ENCODE data around the gene LCA5. TPM values are rescaled to one million over a fixed set of nuclear protein-coding genes. Genes with fewer than 3 reads are reported as not detected.

Gene LCA5
- total RNA-seq, 1 experiment from 2014 or later: 2.3 TPM

DNA sequence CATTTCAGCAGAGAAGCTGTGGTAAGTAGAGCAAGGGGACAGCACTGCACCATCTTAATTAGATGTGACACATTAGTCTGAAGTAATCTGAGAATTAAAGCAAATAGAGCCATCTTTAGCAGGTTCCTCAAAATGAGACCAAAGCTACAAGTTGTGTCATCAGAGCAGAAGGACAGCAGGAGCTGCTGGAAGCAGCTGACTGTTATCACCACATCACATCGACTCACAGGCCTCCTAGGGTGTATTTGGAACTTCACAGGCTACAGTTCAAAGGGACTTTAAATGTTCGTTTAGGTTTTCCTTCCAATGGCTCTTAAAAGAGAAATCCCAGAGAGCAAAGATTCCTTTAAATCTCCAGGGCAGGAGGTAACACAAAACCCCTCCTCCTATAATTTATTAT lies 69.5 kb downstream of the LCA5 start:
- DNase-seq: no peak
- Mint-ChIP-seq H3K9me3 (no peaks in the 10 kb centered on the region), H3K27ac (no peak overlapping the region), H3K27me3 (ENCODE audit: low read depth) (no peaks in the 10 kb centered on the region), H3K4me3 (no peak overlapping the region), H3K4me1 (peaks cover 11 to 15% of the 10 kb centered on the region in 2 experiments), H3K36me3 (ENCODE audit: insufficient read depth in 1 of 3, low read depth in 3 of 3) (no peaks in the 10 kb centered on the region)
- Histone ChIP-seq H2AK5ac (ENCODE audit: insufficient read length, low read length) (no peak overlapping the region), H4K20me1 (ENCODE audit: control insufficient read depth, insufficient read depth, insufficient read length) (no peaks in the 10 kb centered on the region), H3T11ph (ENCODE audit: low read length) (no peak overlapping the region), H2AFZ (ENCODE audit: low read length) (no peak overlapping the region), H2BK5ac (ENCODE audit: insufficient read length, low read length) (no peak overlapping the region), H3K79me2 (ENCODE audit: insufficient read depth, low read length) (no peaks in the 10 kb centered on the region), H2BK15ac (ENCODE audit: low read depth, low read length) (no peak overlapping the region), H2BK20ac (ENCODE audit: low read depth, low read length, poor library complexity, severe bottlenecking) (no peak overlapping the region), H3K9ac (ENCODE audit: extremely low read depth, insufficient read length, low read length) (no peak overlapping the region), H3K56ac (ENCODE audit: insufficient read length, low read depth, low read length) (no peak overlapping the region), H2BK12ac (ENCODE audit: insufficient read length, low read depth, low read length) (no peak overlapping the region), H3K9me3 (ENCODE audit: control insufficient read depth, low read depth, low read length) (no peaks in the 10 kb centered on the region), H3K4me1 (ENCODE audit: insufficient read depth, low read length) (no peaks in the 10 kb centered on the region; the same call in 1 of the 2 replicates), H3K14ac (ENCODE audit: insufficient read depth, low read length) (no peak overlapping the region), H3K18ac (ENCODE audit: insufficient read length, low read depth, low read length) (no peak overlapping the region), H3K27me3 (ENCODE audit: insufficient read depth, low read length) (no peaks in the 10 kb centered on the region), H2BK120ac (ENCODE audit: low read depth, low read length, poor library complexity, severe bottlenecking) (no peak overlapping the region), H3K4ac (ENCODE audit: low read depth, low read length) (no peak overlapping the region), H4K91ac (ENCODE audit: insufficient read length, low read depth, low read length) (no peak overlapping the region), H4K8ac (replicated peaks; ENCODE audit: insufficient read length, low read depth, low read length) (no peak overlapping the region), H3K79me1 (ENCODE audit: insufficient read depth, low read depth, low read length, poor library complexity, severe bottlenecking) (no peaks in the 10 kb centered on the region), H3K27ac (ENCODE audit: insufficient read length, low read depth, low read length) (no peak overlapping the region), H4K5ac (ENCODE audit: insufficient read length, low read depth, low read length) (no peak overlapping the region), H3K4me2 (ENCODE audit: insufficient read depth, insufficient read length, low read length) (no peak overlapping the region), H3K23ac (ENCODE audit: insufficient read length, low read depth, low read length) (no peak overlapping the region), H3K23me2 (ENCODE audit: insufficient read length, low read depth, low read length, poor library complexity, severe bottlenecking) (no peaks in the 10 kb centered on the region)
- WGBS (ENCODE audit: extremely low coverage, insufficient read length, low lambda C conversion rate): no CpG with 5 or more reads among the region's 2 CpGs
- TF ChIP-seq, protein P1, sequence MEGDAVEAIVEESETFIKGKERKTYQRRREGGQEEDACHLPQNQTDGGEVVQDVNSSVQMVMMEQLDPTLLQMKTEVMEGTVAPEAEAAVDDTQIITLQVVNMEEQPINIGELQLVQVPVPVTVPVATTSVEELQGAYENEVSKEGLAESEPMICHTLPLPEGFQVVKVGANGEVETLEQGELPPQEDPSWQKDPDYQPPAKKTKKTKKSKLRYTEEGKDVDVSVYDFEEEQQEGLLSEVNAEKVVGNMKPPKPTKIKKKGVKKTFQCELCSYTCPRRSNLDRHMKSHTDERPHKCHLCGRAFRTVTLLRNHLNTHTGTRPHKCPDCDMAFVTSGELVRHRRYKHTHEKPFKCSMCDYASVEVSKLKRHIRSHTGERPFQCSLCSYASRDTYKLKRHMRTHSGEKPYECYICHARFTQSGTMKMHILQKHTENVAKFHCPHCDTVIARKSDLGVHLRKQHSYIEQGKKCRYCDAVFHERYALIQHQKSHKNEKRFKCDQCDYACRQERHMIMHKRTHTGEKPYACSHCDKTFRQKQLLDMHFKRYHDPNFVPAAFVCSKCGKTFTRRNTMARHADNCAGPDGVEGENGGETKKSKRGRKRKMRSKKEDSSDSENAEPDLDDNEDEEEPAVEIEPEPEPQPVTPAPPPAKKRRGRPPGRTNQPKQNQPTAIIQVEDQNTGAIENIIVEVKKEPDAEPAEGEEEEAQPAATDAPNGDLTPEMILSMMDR (conservative IDR thresholded peaks at IDR 0.05): no peak
